SK-N-SH treated with all-trans-retinoic acid at 6 μM for 48 hours (cell line): ENCODE data around the gene CEP192.
"Not testable (repeated sequence)": the region's sequence is repeated elsewhere in the genome, so short reads cannot be mapped to it uniquely, and the experiment has no call there.

Source experiments
- ATAC-seq: fragments of 200-7000 bp; cut with Tn5 transposase; 3 replicates; pipeline ENCODE4 v1.9.1; 2020; ENCODE audit warnings: mild to moderate bottlenecking, moderate library complexity
- ARNTL ChIP-seq: fragments of 450-650 bp; formaldehyde crosslinking; IDR thresholded peaks from 2 replicates; pipeline ENCODE4 v1.5.0; 2020; ENCODE audit warnings: low read depth, mild to moderate bottlenecking, moderate library complexity, borderline replicate concordance
- BACH2 ChIP-seq: fragments of 250-450 bp; sonication (Bioruptor Pico); IDR thresholded peaks from 2 replicates; pipeline ENCODE4 v1.9.0; 2021; ENCODE audit warnings: mild to moderate bottlenecking, borderline replicate concordance
- CSDC2 ChIP-seq: fragments of 250-450 bp; sonication (Bioruptor Pico); IDR thresholded peaks from 2 replicates; pipeline ENCODE4 v1.5.0; 2020; ENCODE audit warnings: mild to moderate bottlenecking, moderate library complexity
- ESRRG ChIP-seq: fragments of 250-450 bp; sonication (Bioruptor Pico); IDR thresholded peaks from 2 replicates; pipeline ENCODE4 v1.6.1; 2021; ENCODE audit warnings: mild to moderate bottlenecking
- GLIS3 ChIP-seq: fragments of 250-450 bp; sonication (Bioruptor Pico); IDR thresholded peaks from 2 replicates; pipeline ENCODE4 v1.5.0; 2020; ENCODE audit warnings: mild to moderate bottlenecking, moderate library complexity
- OSR1 ChIP-seq: fragments of 250-450 bp; sonication (Bioruptor Pico); IDR thresholded peaks from 2 replicates; pipeline ENCODE4 v1.8.0; 2022; ENCODE audit warnings: moderate library complexity, mild to moderate bottlenecking, inconsistent platforms
- PPARA ChIP-seq: fragments of 250-450 bp; sonication (Bioruptor Pico); IDR thresholded peaks from 2 replicates; pipeline ENCODE4 v1.5.0; 2020; ENCODE audit warnings: mild to moderate bottlenecking, borderline replicate concordance
- RARB ChIP-seq: fragments of 250-450 bp; sonication (Bioruptor Pico); IDR thresholded peaks from 2 replicates; pipeline ENCODE4 v1.8.0; 2021; ENCODE audit warnings: mild to moderate bottlenecking, moderate library complexity
- SNAI2 ChIP-seq: fragments of 250-450 bp; sonication (Bioruptor Pico); IDR thresholded peaks from 2 replicates; pipeline ENCODE4 v1.5.0; 2020; ENCODE audit warnings: mild to moderate bottlenecking, moderate library complexity
- TCF4 ChIP-seq: fragments of 250-450 bp; sonication (Bioruptor Pico); IDR thresholded peaks from 2 replicates; pipeline ENCODE4 v1.8.0; 2021; ENCODE audit warnings: mild to moderate bottlenecking, moderate library complexity, borderline replicate concordance
- TOX ChIP-seq: fragments of 250-450 bp; sonication (Bioruptor Pico); IDR thresholded peaks from 2 replicates; pipeline ENCODE4 v1.8.0; 2021; ENCODE audit warnings: mild to moderate bottlenecking, moderate library complexity, borderline replicate concordance
- ZC3H10 ChIP-seq: fragments of 250-450 bp; sonication (Bioruptor Pico); IDR thresholded peaks from 2 replicates; pipeline ENCODE4 v1.5.1; 2021; ENCODE audit warnings: mild to moderate bottlenecking, moderate library complexity
- ZFP3 ChIP-seq: fragments of 250-450 bp; sonication (Bioruptor Pico); IDR thresholded peaks from 2 replicates; pipeline ENCODE4 v1.5.0; 2020; ENCODE audit warnings: mild to moderate bottlenecking, moderate library complexity
- ZFP30 ChIP-seq: fragments of 450-650 bp; formaldehyde crosslinking; IDR thresholded peaks from 2 replicates; pipeline ENCODE4 v1.5.0; 2022; ENCODE audit warnings: mild to moderate bottlenecking, moderate library complexity
- ZNF565 ChIP-seq: fragments of 450-650 bp; formaldehyde crosslinking; conservative IDR thresholded peaks from 2 replicates; pipeline ENCODE4 v1.5.0; 2020; ENCODE audit warnings: low read depth, mild to moderate bottlenecking, moderate library complexity
- ZNF8 ChIP-seq: fragments of 450-650 bp; formaldehyde crosslinking; IDR thresholded peaks from 2 replicates; pipeline ENCODE4 v1.5.0; 2020; ENCODE audit warnings: mild to moderate bottlenecking, moderate library complexity
- TF ChIP-seq, protein P1 (sequence below): fragments of 250-450 bp; sonication (Bioruptor Pico); IDR thresholded peaks from 2 replicates; pipeline ENCODE4 v1.5.1; 2020; ENCODE audit warnings: low read depth, mild to moderate bottlenecking, moderate library complexity
- TF ChIP-seq, protein P2 (sequence below): fragments of 250-450 bp; sonication (Bioruptor Pico); IDR thresholded peaks from 2 replicates; pipeline ENCODE4 v1.8.0; 2021; ENCODE audit warnings: low read depth, mild to moderate bottlenecking, moderate library complexity, borderline replicate concordance
- TF ChIP-seq, protein P3 (sequence below): fragments of 250-450 bp; sonication (Bioruptor Pico); IDR thresholded peaks from 2 replicates; pipeline ENCODE4 v1.8.0; 2020; ENCODE audit warnings: mild to moderate bottlenecking, moderate library complexity, borderline replicate concordance
- TF ChIP-seq, protein P4 (sequence below): fragments of 250-450 bp; sonication (Bioruptor Pico); IDR thresholded peaks from 2 replicates; pipeline ENCODE4 v1.5.0; 2020; ENCODE audit warnings: mild to moderate bottlenecking, moderate library complexity
- TF ChIP-seq, protein P5 (sequence below): fragments of 250-450 bp; sonication (Bioruptor Pico); IDR thresholded peaks from 2 replicates; pipeline ENCODE4 v1.5.1; 2021; ENCODE audit warnings: mild to moderate bottlenecking, moderate library complexity

The CEP192 gene

DNA sequence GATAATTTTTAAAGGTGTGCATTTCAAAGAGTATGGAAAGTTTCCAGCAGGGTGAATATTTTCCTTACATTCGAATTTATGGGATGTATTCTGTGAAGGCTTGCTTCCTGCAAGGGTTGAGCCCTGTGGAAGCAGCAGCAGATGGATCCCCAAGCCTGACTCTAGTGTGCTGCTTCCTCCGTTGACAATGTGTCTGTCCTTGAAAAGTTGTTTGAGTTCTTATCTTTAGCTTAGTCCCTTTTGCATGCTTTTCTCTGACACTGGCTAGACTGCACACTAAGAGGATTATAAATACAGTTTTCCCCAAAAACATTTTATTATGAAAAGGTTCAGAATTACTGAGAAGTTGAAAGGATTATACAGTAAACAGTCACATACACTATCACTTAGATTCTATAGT is 86.3 kb downstream of the CEP192 start (continued):
- TF ChIP-seq, protein P1, sequence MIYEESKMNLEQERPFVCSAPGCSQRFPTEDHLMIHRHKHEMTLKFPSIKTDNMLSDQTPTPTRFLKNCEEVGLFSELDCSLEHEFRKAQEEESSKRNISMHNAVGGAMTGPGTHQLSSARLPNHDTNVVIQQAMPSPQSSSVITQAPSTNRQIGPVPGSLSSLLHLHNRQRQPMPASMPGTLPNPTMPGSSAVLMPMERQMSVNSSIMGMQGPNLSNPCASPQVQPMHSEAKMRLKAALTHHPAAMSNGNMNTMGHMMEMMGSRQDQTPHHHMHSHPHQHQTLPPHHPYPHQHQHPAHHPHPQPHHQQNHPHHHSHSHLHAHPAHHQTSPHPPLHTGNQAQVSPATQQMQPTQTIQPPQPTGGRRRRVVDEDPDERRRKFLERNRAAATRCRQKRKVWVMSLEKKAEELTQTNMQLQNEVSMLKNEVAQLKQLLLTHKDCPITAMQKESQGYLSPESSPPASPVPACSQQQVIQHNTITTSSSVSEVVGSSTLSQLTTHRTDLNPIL (CRISPR knock-in tag): no peak
- TF ChIP-seq ARNTL (CRISPR knock-in tag) (no peak), ZNF565 (CRISPR knock-in tag) (no peak)

DNA sequence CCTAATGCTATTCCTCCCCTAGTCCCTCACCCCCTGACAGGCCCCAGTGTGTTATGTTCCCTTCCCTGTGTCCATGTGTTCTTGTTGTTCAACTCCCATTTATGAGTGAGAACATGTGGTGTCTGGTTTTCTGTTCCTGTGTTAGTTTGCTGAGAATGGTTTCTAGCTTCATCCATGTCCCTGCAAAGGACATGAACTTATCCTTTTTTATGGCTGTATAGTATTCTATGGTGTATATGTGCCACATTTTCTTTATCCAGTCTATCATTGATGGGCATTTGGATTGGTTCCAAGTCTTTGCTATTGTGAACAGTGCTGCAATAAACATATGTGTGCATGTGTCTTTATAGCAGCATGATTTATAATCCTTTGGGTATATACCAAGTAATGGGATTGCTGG is 86.9 kb downstream of the CEP192 start:
- ATAC-seq: not testable (repeated sequence)

DNA sequence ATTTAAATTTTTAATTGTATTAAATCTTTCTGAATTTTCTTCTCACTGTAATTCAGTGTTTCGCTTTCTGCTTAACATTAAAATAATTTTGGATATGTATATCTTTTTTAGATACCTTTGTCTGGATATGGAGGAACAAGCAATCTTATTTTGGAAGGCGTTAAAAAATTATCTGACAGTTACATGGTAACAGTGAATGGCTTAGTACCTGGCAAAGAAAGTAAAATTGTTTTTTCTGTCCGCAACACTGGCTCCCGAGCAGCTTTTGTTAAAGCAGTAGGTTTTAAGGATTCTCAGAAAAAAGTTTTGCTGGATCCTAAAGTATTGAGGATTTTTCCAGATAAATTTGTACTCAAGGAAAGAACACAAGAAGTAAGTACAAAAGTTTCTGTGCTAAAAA is 95.7 kb downstream of the CEP192 start:
- TF ChIP-seq ZFP3 (no peak), TOX (CRISPR knock-in tag) (no peak), TCF4 (CRISPR knock-in tag) (no peak), ZFP30 (CRISPR knock-in tag) (no peak)
- no peak for ATAC-seq

More for the DNA sequence above, 86.9 kb downstream of the CEP192 start:
- 0 out of 2 replicates have a peak, but pooled peaks have one; percentile 14 for TF ChIP-seq ZNF8

DNA sequence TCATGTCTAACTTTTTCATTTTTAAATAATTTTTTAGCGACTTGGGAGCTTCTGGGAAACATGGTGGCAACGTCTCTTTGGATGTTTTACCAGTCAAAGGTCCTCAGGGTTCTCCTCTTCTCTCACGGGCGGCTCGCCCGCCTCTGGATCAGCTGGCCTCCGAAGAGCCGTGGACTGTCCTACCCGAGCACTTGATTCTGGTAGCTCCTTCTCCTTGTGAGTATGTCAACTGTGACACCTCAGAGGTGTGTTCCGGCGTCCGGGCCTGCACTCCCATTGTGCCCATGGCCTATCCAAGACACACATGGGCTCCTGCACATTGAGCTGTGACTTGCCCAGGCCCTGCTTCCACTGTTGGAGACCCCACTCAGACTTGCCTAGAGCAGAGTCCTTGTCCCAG is 104.3 kb downstream of the CEP192 start:
- TF ChIP-seq, protein P2, sequence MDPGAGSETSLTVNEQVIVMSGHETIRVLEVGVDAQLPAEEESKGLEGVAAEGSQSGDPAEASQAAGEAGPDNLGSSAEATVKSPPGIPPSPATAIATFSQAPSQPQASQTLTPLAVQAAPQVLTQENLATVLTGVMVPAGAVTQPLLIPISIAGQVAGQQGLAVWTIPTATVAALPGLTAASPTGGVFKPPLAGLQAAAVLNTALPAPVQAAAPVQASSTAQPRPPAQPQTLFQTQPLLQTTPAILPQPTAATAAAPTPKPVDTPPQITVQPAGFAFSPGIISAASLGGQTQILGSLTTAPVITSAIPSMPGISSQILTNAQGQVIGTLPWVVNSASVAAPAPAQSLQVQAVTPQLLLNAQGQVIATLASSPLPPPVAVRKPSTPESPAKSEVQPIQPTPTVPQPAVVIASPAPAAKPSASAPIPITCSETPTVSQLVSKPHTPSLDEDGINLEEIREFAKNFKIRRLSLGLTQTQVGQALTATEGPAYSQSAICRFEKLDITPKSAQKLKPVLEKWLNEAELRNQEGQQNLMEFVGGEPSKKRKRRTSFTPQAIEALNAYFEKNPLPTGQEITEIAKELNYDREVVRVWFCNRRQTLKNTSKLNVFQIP: no peak
- TF ChIP-seq ARNTL (CRISPR knock-in tag) (no peak), RARB (CRISPR knock-in tag) (no peak), ZC3H10 (CRISPR knock-in tag) (no peak), CSDC2 (no peak), ESRRG (CRISPR knock-in tag) (no peak), GLIS3 (no peak), ZFP30 (CRISPR knock-in tag) (no peak), PPARA (CRISPR knock-in tag) (no peak), TOX (CRISPR knock-in tag) (no peak), ZNF565 (CRISPR knock-in tag) (no peak), TCF4 (CRISPR knock-in tag) (no peak), OSR1 (CRISPR knock-in tag) (no peak), SNAI2 (CRISPR knock-in tag) (no peak), ZNF8 (no peak), BACH2 (CRISPR knock-in tag) (no peak)
- TF ChIP-seq, protein P3, sequence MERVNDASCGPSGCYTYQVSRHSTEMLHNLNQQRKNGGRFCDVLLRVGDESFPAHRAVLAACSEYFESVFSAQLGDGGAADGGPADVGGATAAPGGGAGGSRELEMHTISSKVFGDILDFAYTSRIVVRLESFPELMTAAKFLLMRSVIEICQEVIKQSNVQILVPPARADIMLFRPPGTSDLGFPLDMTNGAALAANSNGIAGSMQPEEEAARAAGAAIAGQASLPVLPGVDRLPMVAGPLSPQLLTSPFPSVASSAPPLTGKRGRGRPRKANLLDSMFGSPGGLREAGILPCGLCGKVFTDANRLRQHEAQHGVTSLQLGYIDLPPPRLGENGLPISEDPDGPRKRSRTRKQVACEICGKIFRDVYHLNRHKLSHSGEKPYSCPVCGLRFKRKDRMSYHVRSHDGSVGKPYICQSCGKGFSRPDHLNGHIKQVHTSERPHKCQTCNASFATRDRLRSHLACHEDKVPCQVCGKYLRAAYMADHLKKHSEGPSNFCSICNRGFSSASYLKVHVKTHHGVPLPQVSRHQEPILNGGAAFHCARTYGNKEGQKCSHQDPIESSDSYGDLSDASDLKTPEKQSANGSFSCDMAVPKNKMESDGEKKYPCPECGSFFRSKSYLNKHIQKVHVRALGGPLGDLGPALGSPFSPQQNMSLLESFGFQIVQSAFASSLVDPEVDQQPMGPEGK (CRISPR knock-in tag): no peak
- TF ChIP-seq, protein P4, sequence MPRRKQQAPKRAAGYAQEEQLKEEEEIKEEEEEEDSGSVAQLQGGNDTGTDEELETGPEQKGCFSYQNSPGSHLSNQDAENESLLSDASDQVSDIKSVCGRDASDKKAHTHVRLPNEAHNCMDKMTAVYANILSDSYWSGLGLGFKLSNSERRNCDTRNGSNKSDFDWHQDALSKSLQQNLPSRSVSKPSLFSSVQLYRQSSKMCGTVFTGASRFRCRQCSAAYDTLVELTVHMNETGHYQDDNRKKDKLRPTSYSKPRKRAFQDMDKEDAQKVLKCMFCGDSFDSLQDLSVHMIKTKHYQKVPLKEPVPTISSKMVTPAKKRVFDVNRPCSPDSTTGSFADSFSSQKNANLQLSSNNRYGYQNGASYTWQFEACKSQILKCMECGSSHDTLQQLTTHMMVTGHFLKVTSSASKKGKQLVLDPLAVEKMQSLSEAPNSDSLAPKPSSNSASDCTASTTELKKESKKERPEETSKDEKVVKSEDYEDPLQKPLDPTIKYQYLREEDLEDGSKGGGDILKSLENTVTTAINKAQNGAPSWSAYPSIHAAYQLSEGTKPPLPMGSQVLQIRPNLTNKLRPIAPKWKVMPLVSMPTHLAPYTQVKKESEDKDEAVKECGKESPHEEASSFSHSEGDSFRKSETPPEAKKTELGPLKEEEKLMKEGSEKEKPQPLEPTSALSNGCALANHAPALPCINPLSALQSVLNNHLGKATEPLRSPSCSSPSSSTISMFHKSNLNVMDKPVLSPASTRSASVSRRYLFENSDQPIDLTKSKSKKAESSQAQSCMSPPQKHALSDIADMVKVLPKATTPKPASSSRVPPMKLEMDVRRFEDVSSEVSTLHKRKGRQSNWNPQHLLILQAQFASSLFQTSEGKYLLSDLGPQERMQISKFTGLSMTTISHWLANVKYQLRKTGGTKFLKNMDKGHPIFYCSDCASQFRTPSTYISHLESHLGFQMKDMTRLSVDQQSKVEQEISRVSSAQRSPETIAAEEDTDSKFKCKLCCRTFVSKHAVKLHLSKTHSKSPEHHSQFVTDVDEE (CRISPR knock-in tag): no peak
- TF ChIP-seq, protein P5, sequence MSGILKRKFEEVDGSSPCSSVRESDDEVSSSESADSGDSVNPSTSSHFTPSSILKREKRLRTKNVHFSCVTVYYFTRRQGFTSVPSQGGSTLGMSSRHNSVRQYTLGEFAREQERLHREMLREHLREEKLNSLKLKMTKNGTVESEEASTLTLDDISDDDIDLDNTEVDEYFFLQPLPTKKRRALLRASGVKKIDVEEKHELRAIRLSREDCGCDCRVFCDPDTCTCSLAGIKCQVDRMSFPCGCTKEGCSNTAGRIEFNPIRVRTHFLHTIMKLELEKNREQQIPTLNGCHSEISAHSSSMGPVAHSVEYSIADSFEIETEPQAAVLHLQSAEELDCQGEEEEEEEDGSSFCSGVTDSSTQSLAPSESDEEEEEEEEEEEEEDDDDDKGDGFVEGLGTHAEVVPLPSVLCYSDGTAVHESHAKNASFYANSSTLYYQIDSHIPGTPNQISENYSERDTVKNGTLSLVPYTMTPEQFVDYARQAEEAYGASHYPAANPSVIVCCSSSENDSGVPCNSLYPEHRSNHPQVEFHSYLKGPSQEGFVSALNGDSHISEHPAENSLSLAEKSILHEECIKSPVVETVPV (CRISPR knock-in tag): no peak
- TF ChIP-seq, protein P1 (CRISPR knock-in tag): no peak
- ATAC-seq: no peak
